Activated effector memory CD4-positive, alpha-beta T cell treated with Interleukin-2 at 50 U/mL for 16 hours (primary cell): ENCODE measurements around the gene FAM72C.
"Not testable (repeated sequence)": the region's sequence is repeated elsewhere in the genome, so short reads cannot be mapped to it uniquely, and the experiment has no call there.

Experiments
- DNase-seq: peaks from one replicate; pipeline ENCODE4 v3.0.0-alpha.2; 2020

The FAM72C gene

DNA sequence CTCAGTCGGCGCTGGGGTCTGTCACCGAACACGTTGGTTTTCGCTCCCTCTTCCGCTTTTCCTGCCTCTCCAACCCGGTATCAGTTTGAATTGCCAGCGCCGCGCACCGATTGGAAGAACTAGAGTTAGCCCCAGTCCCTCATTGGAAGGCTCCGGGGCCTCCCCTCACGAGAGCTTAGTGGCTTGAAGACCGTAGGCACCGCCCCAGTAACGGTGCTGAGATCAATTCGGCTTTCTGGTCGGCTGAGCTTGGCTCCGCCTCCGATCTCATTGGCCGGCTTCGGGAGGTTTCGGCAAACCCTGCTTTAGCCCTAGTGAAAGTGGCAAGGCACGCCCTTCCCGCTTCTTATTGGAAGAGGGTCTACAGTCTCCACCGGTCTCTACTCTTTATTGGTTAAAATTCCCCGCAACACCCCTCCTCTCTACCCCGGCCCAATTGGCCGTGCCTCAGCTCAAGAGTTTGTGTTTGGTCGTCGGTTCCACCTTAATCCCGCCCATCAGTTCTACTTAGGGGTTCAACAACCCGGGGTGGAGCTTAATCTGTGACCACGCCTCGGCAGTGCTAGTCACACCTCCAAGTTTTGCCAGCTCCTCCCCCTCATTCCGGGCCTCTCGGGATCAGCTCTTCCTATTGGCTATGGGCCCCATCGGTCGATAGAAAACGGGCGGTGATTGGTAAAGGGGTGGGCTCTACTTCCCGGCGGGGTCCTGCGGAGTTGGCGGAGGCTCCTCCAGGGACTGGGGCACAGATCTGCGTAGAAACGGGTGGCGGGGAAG, at the start of gene FAM72C:
TSS of gene FAM72C (minus strand) at position 63 of the 777 bp plus-strand sequence. CDS start 845 bp downstream, outside the sequence.
- DNase-seq: not testable (repeated sequence)

DNA sequence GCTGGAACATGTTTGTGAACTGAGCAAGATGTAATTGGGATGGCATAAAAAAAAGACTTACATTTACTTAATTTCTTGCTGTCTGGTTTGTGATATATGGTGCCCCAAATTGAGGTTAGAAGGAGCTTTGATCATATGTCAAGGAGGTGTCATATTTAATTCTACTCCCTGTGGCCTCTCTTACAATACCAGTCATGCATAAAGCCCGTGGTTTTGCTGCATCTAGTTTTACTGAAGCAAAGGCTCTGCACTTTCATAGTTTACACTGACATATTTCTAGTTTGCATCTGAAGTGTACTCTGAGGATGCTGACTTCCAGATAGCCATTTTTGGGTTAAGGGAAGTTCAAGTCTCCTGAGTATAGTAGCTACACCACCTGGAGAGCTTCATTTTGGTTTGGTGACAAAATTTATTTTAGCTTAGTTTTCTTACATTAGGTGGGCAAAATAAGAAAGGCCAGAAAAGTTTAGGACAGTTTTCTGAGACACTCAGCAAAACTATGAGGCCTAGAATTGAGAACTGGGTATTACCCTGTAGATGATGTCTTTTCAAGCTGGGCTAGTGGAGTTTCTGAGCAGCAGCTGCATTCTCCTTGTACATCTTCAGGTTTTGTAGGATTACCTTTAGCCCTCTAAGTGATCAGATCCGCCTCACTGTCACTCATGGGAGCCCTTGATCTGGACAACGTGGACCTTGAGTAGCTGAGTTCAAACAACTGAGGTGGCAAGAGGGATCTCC, 48.4 kb upstream of the FAM72C start:
- DNase-seq: not testable (repeated sequence)

DNA sequence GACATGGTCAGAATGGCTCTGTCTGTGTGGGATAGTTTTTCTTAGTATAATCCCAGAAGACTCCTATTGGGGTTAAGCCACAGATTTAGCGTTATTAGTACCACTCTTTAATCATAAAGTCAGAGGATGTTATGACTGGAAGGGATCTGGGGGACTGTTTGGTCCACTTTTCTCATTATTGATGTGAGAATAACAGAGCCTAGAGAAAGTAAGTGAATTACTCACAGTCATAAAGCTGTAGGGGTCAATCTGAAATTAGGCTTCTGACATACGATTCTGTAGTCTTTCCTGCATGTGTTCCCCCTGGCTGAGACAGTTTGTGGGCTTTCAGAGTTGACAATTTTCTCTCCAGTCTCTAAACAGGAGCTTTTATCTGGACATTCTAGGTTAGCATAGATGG, 47.3 kb upstream of the FAM72C start:
- DNase-seq: not testable (repeated sequence)

DNA sequence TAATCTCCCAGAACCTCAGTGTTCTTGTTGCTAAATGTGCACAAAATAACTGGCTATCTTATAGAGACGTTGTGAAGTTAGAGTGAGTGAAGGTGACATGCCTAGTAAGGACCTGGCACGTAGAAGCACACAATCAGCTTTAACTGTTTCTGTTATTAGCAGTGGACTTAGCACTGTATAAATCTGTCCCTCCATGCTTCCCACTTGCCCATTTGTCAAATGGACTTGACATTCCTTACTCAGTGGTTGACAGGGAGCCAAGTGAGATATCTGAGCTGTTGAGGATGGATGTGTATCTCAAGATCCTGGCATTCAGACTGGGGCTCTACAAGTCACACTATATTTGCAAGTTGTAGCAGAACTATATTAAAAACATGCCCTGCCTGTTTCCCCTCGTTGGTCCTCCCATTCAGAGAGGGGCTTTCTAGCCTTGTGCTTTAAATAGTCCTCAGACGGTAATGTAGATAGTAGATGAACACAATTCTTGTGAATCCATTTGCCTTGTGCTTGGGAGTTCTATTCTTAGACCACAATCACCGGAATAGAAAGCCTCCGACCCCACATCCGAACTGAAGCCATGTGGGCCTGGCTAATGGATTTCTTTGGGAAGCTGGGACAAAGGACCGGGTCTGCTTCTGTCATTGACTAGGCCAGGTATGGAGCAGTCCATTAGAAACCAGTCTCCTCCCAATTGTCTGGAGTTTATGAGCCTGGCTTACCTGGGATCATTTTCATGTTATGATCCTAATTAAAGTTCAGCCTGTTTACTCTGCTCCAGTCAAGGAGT, 43.6 kb upstream of the FAM72C start:
- DNase-seq: not testable (repeated sequence)

DNA sequence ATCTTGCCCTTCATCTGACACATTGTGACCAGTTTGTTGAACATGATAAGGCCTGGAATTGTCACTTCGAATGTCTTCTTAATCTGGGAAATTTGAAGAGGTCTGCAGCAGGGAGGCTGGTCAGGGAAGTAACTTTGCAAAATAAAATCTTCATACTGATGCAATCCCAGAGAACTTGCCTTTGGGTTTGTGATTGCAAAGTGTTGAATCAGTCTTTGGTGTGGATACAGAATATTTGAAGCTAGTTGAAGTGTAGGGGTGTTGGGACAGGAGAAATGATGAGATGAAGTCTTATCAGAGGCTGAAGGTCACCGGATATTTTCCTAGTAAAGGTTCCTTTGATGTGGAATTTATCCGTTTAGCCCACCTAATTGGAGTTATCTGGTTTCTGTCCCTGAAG, 42.7 kb upstream of the FAM72C start:
- not testable (repeated sequence) for DNase-seq

DNA sequence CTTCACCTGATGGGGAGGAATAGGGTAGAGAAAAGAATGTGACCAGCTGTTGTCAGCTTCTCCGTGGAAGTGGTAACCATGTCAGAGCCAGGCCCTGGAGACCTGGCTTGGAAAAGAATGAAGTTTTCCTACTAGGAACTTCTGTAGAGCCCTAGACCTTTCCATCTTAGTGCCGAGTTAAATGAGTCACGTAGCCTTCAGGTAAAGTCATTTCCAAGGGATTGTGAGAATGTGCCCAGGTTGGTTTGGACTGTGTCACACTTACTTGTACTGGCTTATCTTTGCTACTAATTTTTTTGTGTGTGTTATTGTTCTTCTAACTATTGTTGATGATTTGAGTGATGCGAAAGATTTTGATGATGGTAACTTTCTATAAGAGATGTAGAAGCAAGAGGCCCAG, 42.3 kb upstream of the FAM72C start:
- DNase-seq: not testable (repeated sequence)

DNA sequence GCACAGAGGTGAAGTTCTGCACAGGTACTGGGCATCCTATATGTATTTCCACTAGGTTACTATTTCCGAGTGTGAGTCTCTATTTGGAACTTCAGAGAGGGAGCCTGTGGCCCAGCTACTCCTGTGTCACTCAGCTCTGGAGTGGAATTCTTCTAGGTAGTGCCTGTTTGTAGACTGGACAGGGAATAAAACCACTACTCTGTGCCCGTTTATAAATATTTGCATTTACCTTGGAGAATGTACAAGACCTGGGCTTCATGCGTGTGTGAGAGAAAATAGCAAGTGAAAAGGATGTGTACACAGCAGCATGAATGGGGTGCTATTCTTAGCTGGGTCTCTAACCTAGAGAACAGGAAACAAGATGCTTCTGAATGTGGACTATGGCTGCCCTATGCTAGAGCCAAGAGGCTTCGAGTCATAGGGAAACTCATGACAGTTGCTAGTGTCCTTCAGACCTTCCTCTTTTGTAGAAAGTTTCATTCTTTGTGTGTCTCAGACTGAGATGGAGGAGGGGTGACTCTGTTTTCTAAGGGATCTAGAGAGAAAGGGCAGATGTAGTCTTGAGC, 40.5 kb upstream of the FAM72C start:
- DNase-seq: not testable (repeated sequence)

DNA sequence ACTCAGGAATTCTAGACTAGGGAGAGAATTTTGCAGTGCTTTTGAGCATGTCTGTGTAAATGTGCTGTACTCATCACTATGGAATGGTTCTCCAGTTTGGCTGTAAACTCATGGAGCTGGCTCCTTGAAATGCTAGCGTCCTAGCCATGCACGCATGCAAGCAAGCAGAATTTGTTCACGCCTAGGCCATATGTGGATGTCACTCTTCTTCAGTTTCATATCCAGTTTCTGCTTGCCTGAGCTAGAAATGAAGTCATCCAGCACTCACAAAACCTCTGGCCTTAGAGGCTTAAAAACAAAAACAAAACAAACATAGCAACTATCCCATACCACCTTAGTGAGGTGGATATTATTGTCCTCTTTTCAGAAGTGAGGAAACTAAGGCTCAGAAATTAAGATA, 37.6 kb upstream of the FAM72C start:
- not testable (repeated sequence) for DNase-seq

DNA sequence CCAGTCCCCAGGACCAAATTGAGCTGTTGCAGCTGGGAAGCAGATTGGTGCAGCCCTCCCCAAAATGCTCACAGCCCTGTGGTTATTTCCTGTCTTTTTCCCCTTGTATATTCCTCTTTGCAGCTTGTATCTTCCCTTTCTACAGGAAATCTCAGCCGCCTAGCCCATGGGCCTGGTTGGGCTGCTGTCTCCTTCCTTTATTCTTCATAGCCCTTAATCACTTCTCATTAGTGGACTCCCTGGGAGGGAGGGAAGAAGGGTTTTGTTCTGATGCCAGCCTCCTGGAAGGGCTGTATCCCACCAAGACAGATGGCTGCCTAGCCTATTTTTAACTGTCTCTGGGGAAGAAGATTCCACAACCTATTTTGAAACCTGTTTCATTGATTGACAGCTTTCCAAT, 32.5 kb upstream of the FAM72C start:
- not testable (repeated sequence) for DNase-seq

DNA sequence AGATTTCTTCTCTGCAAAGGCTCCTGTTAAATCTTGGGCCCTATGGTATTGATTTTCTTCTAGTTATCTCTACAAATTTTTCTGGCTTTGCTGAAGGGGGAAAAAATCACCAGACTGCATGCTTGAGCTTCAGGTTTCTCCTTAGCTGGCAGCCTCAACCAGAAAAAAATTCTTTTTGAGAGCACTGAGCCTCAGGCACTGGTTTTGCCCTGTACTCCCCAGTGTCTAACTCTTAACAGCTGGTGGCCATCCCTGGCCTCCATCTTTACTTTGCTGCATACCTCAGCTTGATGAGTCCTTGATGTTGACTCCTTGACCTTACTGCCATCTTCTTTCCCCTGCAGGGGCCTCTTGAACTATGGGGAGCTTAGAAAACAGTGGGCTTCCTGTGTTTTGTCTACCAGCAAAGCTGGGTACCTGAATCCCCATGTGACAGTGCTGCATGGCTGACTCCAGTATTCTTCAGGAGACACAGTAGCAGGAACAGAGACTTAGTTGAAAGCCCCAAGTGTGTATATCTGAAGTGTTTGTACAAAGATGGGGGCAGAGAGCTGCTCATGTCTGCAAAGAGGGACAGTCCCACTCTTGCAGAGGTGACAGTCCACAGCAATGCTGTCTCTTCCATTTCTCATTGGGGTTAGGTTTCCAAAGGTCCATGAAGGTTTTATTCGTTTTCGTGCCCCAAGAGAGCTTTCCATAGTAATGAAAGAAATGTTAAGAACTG, 31.7 kb upstream of the FAM72C start:
- DNase-seq: not testable (repeated sequence)

DNA sequence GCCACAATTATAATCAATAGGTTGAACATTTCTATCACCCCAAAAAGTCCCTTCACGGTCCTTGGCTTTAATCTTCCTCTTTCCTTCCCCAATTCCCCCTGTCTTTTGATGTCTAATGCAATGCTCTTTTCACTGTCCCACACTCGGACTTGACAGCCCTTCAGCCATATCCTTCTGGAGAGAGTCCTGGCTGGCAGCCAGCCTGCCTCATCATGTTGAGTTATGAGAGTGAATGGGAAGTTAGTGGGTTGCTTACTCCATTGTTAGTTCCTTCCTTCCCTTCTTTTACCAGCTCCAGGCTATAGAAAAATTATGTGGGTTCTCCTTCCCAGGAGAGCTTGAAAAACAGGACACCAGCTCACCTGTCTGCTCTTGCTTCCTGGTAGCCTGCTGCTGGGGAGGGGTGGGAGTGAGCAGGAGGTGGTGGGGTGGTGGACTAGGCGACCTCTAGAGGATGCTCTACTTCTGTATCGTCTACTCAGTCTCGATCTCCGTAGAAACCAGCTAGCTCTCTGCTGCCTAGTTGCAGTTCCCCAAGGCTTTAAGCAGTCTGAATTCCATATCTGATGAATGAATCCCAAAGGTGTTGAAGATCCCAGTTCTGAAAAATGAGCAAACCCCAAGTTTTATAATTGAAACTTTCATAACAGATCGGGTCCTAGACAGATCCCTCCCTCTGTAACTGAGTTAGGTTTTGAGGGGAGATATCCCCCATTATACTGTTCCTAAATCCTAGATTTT, 30.5 kb upstream of the FAM72C start:
- not testable (repeated sequence) for DNase-seq

DNA sequence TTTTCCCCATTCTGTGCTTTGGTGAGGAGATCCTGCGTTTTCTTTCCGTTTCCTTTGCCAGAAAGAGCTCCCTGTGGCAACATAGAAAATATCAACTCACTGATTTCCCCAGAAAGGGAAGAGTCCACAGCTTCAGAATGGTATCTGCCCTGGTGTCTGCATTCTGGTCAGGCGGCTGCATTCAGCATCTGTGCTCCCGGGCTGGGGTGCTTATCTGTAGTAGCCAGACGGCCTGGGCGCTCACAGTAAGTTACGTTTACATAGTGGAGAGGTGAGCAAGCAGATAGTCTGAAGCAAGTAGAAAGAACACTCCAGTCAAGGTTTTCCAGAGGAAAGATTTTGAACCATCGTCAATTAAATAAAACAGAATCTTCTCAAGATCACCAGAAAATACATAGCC, 29.3 kb upstream of the FAM72C start:
- DNase-seq: not testable (repeated sequence)

DNA sequence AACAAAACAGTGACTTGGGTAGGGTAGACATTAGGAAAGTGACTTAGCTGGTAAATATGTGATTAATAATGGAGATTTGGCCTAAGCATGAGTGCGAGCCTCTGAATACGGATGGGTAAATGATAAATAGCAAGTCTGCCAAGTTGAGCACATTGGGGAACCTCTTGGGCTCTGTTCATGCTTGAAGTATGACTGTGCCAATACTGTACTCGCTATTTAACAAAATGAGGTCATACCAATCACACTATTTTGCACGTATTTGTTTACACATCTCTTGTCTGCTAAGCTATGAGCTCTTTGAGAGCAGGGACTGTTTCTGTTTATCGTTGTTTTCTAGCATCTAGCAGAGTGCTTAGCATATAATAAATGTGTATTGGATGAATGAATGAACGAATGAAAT, 24.2 kb upstream of the FAM72C start:
- not testable (repeated sequence) for DNase-seq

DNA sequence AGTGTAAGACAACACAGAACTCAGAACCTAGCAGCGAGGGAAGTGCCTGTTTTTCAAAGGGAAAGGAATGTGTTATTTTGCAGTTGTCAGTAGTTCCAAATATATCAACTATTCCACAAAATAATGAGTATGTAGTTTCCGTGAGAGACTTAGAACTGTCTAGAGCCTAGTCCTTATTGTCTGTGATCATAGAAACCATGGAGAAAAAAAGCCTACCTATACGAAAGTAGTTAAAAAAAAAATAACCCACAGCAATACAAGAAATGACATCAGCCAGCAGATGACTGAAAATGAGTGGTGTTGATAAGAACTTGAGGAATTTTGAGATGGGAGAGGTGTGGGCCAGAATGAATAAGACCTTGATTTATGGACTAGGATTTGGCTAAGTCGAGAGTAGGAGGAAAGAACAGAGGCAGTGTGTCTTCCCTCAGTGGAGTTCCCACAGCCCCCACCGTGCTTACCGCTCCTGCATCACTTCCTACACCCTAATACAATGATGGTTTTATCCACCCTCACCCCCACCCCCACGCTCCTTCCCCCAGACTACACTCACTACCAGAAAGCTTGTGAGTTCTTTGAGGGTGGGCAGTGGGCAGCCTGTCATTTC, 21.6 kb upstream of the FAM72C start:
- not testable (repeated sequence) for DNase-seq

DNA sequence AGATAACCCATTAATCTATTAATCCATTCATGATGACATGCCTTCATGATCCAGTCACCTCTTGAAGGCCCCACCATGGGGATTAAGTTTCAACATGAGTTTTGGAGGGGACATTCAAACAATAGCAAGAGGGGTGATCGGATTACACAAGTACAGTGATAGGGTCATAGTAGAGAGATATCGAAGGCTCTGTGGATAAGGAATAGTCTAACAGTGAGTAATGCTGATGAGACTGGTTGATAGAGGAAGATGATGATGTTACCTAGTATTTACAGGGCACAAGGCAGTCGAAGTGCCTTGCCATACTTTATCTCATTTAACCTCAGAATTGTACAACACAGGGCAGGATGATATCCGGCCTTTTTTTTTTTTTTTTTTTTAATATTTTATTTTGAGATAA, 18.9 kb upstream of the FAM72C start:
- DNase-seq: not testable (repeated sequence)

DNA sequence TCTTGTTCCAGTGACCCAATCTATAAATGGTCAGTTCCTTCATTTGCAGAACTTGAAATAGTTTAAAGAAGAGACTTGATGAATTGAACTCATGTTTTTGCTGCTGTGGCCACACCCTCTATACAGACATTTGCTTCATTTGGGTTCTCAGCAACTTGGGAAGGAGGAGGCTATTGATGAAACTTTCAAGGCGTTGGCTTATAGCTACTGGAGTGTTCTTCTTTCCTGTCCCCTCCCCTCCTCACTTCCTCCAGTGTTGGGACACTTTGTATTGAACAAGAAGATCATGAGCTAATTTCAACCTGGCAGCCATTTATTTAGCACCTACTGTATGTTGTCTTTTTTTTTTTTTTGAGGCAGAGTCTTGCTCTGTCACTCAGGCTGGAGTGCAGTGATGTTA, 17.9 kb upstream of the FAM72C start:
- DNase-seq: not testable (repeated sequence)

DNA sequence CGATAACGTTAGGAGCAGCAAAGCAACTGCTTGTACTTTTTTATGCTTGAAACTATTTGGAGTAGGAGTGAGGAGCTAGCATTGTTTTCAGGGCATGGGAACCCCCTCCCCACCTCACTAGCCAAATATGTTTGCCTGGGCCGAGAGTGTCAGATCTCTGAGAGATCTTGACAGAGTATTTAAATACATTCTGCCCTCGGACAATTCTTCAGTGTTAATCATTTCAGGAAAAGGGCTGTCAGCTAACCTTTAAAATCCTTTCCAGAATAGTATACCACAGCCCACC, 17.6 kb upstream of the FAM72C start:
- not testable (repeated sequence) for DNase-seq

DNA sequence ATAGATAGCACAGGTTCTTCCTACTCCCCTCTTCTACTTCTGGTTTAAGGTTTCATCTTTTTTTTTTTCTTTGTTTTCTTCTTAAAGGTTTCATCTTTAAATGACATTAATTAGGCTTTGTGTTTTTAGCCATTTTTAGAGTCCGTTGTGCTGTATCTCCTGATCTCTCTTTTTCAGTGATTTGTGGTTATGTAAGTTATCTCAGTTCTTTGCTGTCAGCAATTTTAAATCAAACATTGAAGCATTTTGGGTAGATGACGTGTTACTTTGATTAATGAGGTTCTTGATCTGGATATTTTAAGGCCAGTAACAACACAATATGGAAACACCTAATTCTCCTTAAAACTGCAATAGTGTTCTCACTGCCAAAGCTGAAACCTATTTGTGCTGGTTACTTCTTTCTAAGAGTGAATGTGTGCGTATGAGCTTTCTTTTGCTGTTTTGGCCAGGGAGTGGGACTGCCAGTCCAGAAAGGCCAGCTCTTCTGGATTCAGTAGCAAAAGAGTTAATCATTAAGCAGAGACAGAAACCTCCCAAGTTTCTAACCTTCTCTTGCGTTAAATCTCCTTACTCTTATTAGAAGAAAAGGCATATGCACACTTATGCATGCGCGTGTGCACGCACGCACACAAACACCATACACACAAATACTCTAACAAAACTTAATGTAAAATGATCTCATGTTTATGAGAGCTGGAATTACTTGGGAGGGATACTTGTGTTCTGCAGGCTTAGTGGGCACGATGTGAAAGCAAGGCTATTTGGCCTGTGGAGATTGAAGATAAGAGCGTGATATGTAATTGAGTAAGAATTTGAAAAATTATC, 17.0 kb upstream of the FAM72C start:
- DNase-seq: not testable (repeated sequence)

DNA sequence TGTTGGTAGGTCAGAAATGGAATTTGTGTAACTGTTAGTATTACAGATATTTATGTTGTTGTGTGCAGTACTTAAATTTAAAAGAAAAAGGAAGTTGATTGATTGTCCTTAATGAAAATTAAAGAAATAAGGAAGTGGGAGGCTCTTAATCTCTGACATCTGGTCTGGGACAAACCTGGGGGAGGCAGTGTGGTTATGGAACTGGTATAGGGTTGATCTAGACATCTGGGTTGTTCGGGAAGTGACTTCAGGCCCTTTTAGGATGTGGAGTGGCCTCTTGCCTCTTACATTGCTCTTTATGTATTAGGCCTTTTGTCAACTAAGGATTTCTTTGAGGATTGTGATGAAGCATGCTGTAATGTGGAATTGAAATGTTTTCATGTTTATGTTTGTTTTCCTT, 16.1 kb upstream of the FAM72C start:
- DNase-seq: not testable (repeated sequence)
